ENCODE measurements around the gene TTLL5. TPM values are rescaled to one million over a fixed set of nuclear protein-coding genes. Genes with fewer than 3 reads are reported as not detected.

The TTLL5 gene
- total and polyA plus RNA-seq, 9 of the 15 experiments (the other 6 are each of a cell fraction or from before 2014, with no cell fraction given): 4.1 to 18.9 (median 12.6) TPM

- peak; percentile 72; the same call in 1 of the 2 replicates for TF ChIP-seq ZBTB9 (CRISPR knock-in tag; IDR thresholded peaks at IDR 0.05)
- no peak for TF ChIP-seq VEZF1 (CRISPR knock-in tag; IDR thresholded peaks at IDR 0.05)
- 0 out of 2 replicates have a peak, but pooled peaks have one; percentile 55 for TF ChIP-seq RHOXF2B (CRISPR knock-in tag; conservative IDR thresholded peaks at IDR 0.05)
- TF ChIP-seq DPF2 (IDR thresholded peaks at IDR 0.05): no peak
- TF ChIP-seq SUPT5H (IDR thresholded peaks at IDR 0.05): no peak
These were observed 272.8 kb downstream of the TTLL5 start (continued) for GRCh38 chr14:75933712-75934296.

DNA sequence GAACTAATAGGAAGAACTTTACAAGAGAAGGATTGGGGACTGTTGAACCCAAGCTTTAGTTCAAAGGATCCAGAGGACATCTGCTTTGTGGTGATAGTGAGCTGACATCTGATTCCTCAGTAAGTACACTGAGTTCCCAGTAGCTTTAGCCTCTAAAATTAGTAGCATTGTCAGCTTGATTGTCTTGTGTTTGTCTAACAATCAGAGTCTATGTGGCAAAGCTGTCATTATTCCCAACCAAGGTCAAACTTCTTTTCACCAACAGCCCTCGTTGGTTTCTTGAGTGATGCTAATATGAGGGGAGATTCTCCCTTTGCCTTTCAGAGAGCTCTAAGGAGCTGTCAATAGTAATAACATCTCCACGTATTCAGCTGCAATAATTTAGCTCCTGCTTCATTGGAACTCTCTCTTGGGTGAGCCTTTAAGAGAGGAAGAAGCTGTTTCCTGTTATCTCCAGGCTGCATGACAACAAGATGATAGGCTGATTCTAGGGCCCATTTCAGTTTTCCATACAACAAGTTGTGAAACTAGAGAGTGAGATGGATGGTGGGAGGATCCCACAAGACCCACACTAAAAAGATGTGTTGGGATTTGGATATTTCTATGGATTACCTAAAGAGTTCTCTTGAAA lies 274.1 kb downstream of the TTLL5 start:
- FAIRE-seq: peak; percentile 80
- no peaks in the 10 kb centered on the region for H3K9me3 ChIP-seq (replicated peaks; ENCODE audit: control insufficient read depth, insufficient read depth, low read depth, low read length)
- no peaks in the 10 kb centered on the region for H3K9me1 ChIP-seq (ENCODE audit: control insufficient read depth, insufficient read depth, low read length)
- 0% methylated on average over 2 of the region's 2 CpGs for WGBS (ENCODE audit: insufficient coverage, low coverage, missing lambda C conversion rate)
- no peak overlapping the region for H3K4me3 ChIP-seq
- H4K20me1 ChIP-seq (replicated peaks; ENCODE audit: control insufficient read depth, insufficient read depth, low read length): no peaks in the 10 kb centered on the region
- peak overlapping the region; percentile 88 for H3K27ac ChIP-seq (ENCODE audit: extremely low read depth, low read depth, low read length)
- ChIA-PET CTCF (ENCODE audit: low intra/inter-chr PET ratio) (no interaction called here), POLR2A (interaction anchor here (0.7 to 1.0 kb wide), 2 partner anchors 9 kb away, joined by 3 read pairs; no protein-coding TSS in a partner anchor)
- intact Hi-C loops (cut with micrococcal nuclease): no loop called here
- H3K4me2 ChIP-seq (ENCODE audit: insufficient read depth, low read length): peak overlapping the region; percentile 58; the same call in 1 of the 2 replicates
- peak overlapping the region in 1 of 2 experiments; percentile 41; a peak in 2 of 4 replicates for H3K9ac ChIP-seq (ENCODE audit: insufficient read depth in 1 of 2, low read depth in 2 of 2, low read length in 2 of 2)
- ATAC-seq: peak; percentile 85
- in situ Hi-C loops (cut with MboI): no loop called here
- peak overlapping the region; percentile 87 for H2AFZ ChIP-seq (ENCODE audit: low read depth, low read length)
- no peaks in the 10 kb centered on the region; the same call in 2 of the 3 replicates for H3K36me3 ChIP-seq (ENCODE audit: control insufficient read depth, insufficient read depth, low read length)
- no TSS peak for BruUV-seq (replicated peaks)
- peaks cover 11 to 38% of the 10 kb centered on the region in 2 experiments; a peak in 4 of 5 replicates for H3K4me1 ChIP-seq (replicated peaks in 1 of 2; ENCODE audit: control insufficient read depth in 2 of 2, insufficient read depth in 2 of 2, low read length in 2 of 2)
- DNase-seq (ENCODE audit: extremely low read depth in 1 of 4, low spot score in 3 of 4): peak; percentile 26 to 73 (median 40)
- no peaks in the 10 kb centered on the region for H3K27me3 ChIP-seq (ENCODE audit: control insufficient read depth in 2 of 2, insufficient read depth in 2 of 2, low read length in 2 of 2)
- H3K79me2 ChIP-seq (ENCODE audit: control insufficient read depth, insufficient read depth, low read length): no peaks in the 10 kb centered on the region
- TF ChIP-seq ZNF121 (CRISPR knock-in tag; conservative IDR thresholded peaks at IDR 0.05) (no peak), NCOA4 (IDR thresholded peaks at IDR 0.05; ENCODE audit: partially characterized antibody) (no peak), NR2C1 (IDR thresholded peaks at IDR 0.05) (0 out of 2 replicates have a peak, but pooled peaks have one; percentile 20), NR2C1 (tag; IDR thresholded peaks at IDR 0.05) (no peak), TEAD4 (IDR thresholded peaks at IDR 0.05; ENCODE audit: low read length) (0 out of 2 replicates have a peak, but pooled peaks have one; percentile 34), TEAD4 (CRISPR knock-in tag; IDR thresholded peaks at IDR 0.05; ENCODE audit: borderline replicate concordance) (no peak), KDM1A (IDR thresholded peaks at IDR 0.05) (peak; percentile 62 to 75; a peak in 3 of 4 replicates), VEZF1 (CRISPR knock-in tag; IDR thresholded peaks at IDR 0.05) (no peak), NCOR1 (IDR thresholded peaks at IDR 0.05) (peak; percentile 58; the same call in 1 of the 2 replicates), FOXJ3 (CRISPR knock-in tag; IDR thresholded peaks at IDR 0.05) (no peak)
